GM18861 (cell line): ENCODE results near the gene KAZALD1.

Experiments used
- ATAC-seq: cut with Tn5 transposase; IDR thresholded peaks from one replicate; pipeline ENCODE4 v1.9.1; 2021; ENCODE audit not compliant: unreplicated experiment

The KAZALD1 gene

GRCh38 chr10:101094121-101094879, 32.5 kb downstream of the KAZALD1 start:
- no peak for ATAC-seq

- ATAC-seq = no peak
Observed at GRCh38 chr10:101095004-101095403, 33.2 kb downstream of the KAZALD1 start.

- ATAC-seq = peak; percentile 67
Observed at GRCh38 chr10:101095550-101096213, 33.9 kb downstream of the KAZALD1 start.

- no peak for ATAC-seq
Observed at GRCh38 chr10:101096378-101096777, 34.6 kb downstream of the KAZALD1 start.

GRCh38 chr10:101097881-101098280, 36.1 kb downstream of the KAZALD1 start:
- no peak for ATAC-seq

GRCh38 chr10:101099901-101100300, 38.1 kb downstream of the KAZALD1 start:
- ATAC-seq = no peak

- ATAC-seq = no peak
Observed at GRCh38 chr10:101101372-101101881, 39.6 kb downstream of the KAZALD1 start.

GRCh38 chr10:101103430-101103829, 41.6 kb downstream of the KAZALD1 start:
- no peak for ATAC-seq

GRCh38 chr10:101106351-101106750, 44.6 kb downstream of the KAZALD1 start:
- ATAC-seq = no peak

- no peak for ATAC-seq
Observed at GRCh38 chr10:101107771-101108170, 46.0 kb downstream of the KAZALD1 start.

GRCh38 chr10:101110856-101111523, 49.2 kb downstream of the KAZALD1 start:
- ATAC-seq = no peak

- no peak for ATAC-seq
Observed at GRCh38 chr10:101111547-101111946, 49.8 kb downstream of the KAZALD1 start.

GRCh38 chr10:101112799-101113594, 51.2 kb downstream of the KAZALD1 start:
- ATAC-seq = no peak

- no peak for ATAC-seq
Observed at GRCh38 chr10:101113890-101114403, 52.2 kb downstream of the KAZALD1 start.

- no peak for ATAC-seq
Observed at GRCh38 chr10:101114646-101115045, 52.9 kb downstream of the KAZALD1 start.
